BJ (cell line): ENCODE results near the gene BRWD1. TPM values are rescaled to one million over a fixed set of nuclear protein-coding genes. Genes with fewer than 3 reads are reported as not detected.

Experiments
- CTCF ChIA-PET: fragments of 350-600 bp; formaldehyde crosslinking; extraction: SDS; loops from one replicate; lab custom pipeline; 2021; ENCODE audit warnings: antibody characterized with exemption, inconsistent platforms; lab: Yijun Ruan, JAX
- POLR2A ChIA-PET: fragments of 300-600 bp; sonication (Branson Sonifier 250); formaldehyde crosslinking; extraction: SDS; loops from one replicate; lab custom pipeline; 2021; ENCODE audit warnings: antibody characterized with exemption; lab: Charles Lee
- DNase-seq: peaks from one replicate; pipeline ENCODE4 v3.0.0-alpha.2; 2011; ENCODE audit warnings: low read depth
- H3K27me3 ChIP-seq: 2 replicates; pipeline ENCODE4 v1.6.0; 2011; ENCODE audit warnings: low read length; ENCODE audit not compliant: control insufficient read depth, insufficient read depth
- H3K36me3 ChIP-seq: 2 replicates; pipeline ENCODE4 v1.5.1; 2011; ENCODE audit warnings: low read length; ENCODE audit not compliant: control insufficient read depth, insufficient read depth
- H3K4me3 ChIP-seq: 2 replicates; pipeline ENCODE4 v1.5.1; 2011; ENCODE audit warnings: low read depth, mild to moderate bottlenecking, control low read depth, low read length
- CTCF ChIP-seq: IDR thresholded peaks from 2 replicates; pipeline ENCODE4 v1.5.1; 2011; ENCODE audit warnings: low read depth, mild to moderate bottlenecking, control low read depth, inconsistent platforms, low read length, moderate library complexity; ENCODE audit not compliant: insufficient read depth
- polyA plus RNA-seq: library from polyadenylated mRNA; depleted of rRNA; stranded (reverse); fragments of >200 nt; gene quantifications from 2 replicates; pipeline ENCODE4 v1.2.3, GENCODE V29; 2011

The BRWD1 gene
- polyA plus RNA-seq, 1 experiment = 5.9 TPM

- Histone ChIP-seq H3K4me3 (no peak overlapping the region), H3K27me3 (no peaks in the 10 kb centered on the region), H3K36me3 (peaks cover 8% of the 10 kb centered on the region)
- no peak for TF ChIP-seq CTCF
- ChIA-PET CTCF (interaction anchor here (1.4 kb wide), 1 partner anchor 35 kb away, joined by 3 read pairs; no protein-coding TSS in a partner anchor), POLR2A (no interaction called here)
- no peak for DNase-seq
Measured at GRCh38 chr21:39265603-39266002, 47.8 kb downstream of the BRWD1 start.

- POLR2A ChIA-PET = no interaction called here
- TF ChIP-seq CTCF = no peak
- Histone ChIP-seq H3K4me3 (no peak overlapping the region), H3K36me3 (peaks cover 8% of the 10 kb centered on the region), H3K27me3 (no peaks in the 10 kb centered on the region)
- DNase-seq = no peak
- CTCF ChIA-PET = interaction anchor here (0.7 kb wide), 2 partner anchors 85 to 192 kb away, joined by 3 to 4 read pairs; no protein-coding TSS in a partner anchor
Measured at GRCh38 chr21:39263372-39263771, 50.1 kb downstream of the BRWD1 start.

GRCh38 chr21:39258207-39258606, 55.2 kb downstream of the BRWD1 start:
- Histone ChIP-seq H3K36me3 (peaks cover 6% of the 10 kb centered on the region), H3K27me3 (no peaks in the 10 kb centered on the region), H3K4me3 (no peak overlapping the region)
- POLR2A ChIA-PET = no interaction called here
- CTCF ChIA-PET = no interaction called here
- no peak for TF ChIP-seq CTCF
- no peak for DNase-seq

GRCh38 chr21:39251326-39251725, 62.1 kb downstream of the BRWD1 start:
- no peak overlapping the region for H3K4me3 ChIP-seq
- POLR2A ChIA-PET = no interaction called here
- no peaks in the 10 kb centered on the region for H3K27me3 ChIP-seq
- CTCF ChIA-PET = no interaction called here
- peaks cover 1% of the 10 kb centered on the region; the same call in 1 of the 2 replicates for H3K36me3 ChIP-seq
- DNase-seq = no peak
- TF ChIP-seq CTCF = no peak

GRCh38 chr21:39238275-39238674, 75.2 kb downstream of the BRWD1 start:
- no peak for TF ChIP-seq CTCF
- Histone ChIP-seq H3K4me3 (no peak overlapping the region), H3K27me3 (no peaks in the 10 kb centered on the region), H3K36me3 (peaks cover 11% of the 10 kb centered on the region)
- DNase-seq = no peak
- ChIA-PET POLR2A (no interaction called here), CTCF (interaction anchor here (2.1 kb wide), 1 partner anchor 21 kb away, joined by 5 read pairs; no protein-coding TSS in a partner anchor)
